ENCODE data around the gene ITCH. TPM values are rescaled to one million over a fixed set of nuclear protein-coding genes. Genes with fewer than 3 reads are reported as not detected.
A peak's percentile ranks its signal among the peaks of the same experiment; 100 is the strongest.

The ITCH gene
- polyA plus RNA-seq, 3 donors, result 40.9 to 54.4 (median 48.7) TPM

DNA sequence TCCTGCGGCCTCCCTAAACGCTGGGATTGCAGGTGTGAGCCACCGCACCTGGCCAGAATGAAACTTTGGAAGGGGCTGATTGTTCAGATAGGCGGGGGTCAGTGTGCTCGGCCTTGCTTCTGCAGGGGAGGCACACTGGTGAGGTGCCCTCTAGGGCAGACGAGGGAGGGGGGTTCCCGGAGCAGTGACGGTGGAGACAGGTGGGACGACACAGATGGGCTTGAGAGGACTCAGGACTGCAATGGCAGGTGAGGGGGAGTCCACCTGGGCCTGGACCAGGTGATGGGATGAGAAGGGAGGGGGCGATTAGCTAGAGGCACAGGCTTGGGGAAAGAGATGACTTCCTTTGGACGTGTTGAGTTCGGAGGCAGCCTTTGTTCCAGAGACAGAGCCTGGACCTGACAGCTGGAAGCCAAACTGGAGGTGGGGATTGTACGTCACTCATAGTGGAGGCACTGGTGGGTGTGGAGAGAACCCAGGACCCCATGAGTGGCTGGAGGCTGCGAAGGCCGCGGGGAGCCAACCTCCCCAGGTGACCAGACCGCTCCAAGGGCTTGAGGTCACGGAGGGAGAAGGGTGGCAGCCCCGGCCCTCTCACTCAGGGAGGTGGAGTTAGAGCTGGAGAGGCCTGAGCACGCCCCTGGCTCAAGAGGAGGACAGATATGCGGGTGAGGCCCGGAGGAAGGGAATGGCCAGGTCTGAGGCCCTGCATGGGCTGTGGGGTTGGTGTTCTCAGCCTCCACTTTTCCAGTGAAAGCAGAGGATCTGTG is 185.0 kb downstream of the ITCH start:
- DNase-seq, result no peak

DNA sequence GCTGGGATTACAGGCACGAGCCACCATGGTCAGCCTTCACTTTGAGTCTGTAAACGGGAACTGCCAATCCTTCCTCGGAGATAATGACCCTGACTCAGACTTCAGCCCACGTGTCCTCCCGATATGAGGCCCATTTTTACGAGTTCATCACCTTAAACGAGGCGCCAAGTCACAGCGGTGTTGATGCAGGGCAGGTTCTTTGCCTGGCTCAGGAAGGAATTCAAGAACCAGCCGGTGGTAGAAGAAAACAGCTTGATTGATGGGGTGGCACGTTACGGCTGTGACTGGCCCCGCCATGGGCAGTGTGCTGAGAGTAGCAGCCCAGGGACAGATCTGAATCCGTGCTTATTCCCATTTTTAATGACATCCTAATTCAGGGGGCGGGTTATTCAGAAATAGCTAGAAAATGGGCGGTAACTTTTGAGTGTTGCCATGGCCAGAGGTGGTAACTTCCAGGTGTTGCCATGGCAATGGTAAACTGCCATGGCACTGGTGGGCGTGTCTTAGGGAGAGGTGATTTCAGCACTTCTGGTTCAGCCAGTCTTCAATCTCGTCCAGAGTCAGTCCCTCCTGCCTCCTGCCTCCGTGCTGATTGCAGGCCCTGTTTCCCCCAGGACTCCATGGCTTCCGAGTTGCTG is 186.3 kb downstream of the ITCH start:
- DNase-seq, result peak; percentile 71

DNA sequence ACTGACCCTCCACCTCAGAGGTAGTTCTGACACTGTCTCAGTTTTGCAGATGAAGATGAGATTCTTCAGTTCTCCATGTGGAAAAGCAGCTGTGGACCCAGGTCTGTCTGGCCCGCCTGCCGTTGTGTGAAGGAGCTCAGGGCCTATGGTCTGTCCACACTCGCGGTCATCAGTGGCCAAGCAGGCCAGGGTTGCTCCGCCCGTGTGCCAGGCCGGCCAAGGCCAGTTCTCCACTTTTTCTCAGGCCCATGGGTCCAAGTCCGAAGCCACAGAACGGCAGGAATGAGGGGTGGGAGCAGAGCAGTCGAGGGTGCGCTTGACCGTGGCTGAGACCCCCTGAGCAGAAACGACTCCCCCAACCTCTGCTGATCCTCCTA is 186.8 kb downstream of the ITCH start:
- DNase-seq, result no peak

DNA sequence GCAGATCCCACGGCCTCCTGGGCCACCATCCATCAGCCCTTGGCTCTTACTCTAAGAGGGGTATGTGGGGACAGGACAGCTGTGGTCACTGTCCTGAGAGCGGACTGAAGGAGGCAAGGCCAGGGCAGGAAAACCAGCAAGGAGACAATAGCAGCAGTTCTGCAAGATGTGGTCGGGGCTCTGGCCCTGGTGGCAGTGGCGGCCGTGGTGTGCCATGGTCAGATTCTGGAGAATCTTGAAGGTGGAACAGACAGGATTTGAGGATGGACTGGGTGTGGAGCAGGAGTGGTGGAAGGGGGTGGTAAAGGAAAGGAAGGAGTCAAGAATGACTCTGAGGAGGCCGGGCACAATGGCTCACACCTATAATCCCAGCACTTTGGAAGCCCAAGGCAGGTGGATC is 189.5 kb downstream of the ITCH start:
- DNase-seq, result no peak

DNA sequence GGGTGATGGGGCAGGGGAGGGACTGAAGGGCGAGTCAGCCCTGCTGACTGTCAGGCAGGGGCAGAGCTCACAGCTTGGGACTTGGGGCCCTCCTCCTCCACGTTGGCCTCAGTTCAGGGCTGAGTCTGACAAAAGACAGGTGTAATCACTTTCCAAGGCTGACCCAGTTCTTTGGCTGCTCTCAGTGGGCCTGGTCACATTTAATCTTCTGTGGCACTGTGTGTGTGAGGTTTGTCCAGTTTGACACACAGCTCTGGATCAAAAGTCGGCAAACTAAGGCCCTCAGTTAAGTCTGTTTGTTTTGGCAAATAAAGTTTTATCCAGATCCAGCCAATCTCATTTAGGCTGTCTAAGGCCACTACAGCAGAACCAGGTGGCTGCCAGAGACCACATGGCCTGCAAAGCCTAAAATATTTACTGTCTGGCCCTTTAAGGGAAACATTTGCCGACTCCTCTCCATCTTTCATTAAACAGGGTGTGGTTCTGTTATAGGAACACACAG is 190.3 kb downstream of the ITCH start:
- DNase-seq, result no peak

DNA sequence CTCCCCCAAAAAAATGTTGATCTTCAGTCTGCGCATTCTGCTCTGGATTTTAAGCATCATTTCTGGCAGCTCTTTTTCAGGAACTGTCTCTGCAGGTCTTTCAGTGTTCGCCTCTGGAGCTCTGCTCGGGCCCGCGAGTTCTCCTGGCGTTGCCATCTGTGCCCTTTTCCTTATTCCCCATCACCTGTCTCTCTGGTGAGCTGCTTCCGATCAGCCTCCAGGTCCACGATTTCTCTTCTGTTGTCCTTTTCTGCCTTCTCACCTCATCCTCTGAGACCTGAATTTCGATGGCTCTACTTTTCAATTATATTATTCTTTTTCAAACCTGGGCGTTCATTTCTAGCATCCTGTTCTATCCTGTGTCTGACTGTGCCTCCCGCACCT is 194.9 kb downstream of the ITCH start:
- DNase-seq, result no peak

DNA sequence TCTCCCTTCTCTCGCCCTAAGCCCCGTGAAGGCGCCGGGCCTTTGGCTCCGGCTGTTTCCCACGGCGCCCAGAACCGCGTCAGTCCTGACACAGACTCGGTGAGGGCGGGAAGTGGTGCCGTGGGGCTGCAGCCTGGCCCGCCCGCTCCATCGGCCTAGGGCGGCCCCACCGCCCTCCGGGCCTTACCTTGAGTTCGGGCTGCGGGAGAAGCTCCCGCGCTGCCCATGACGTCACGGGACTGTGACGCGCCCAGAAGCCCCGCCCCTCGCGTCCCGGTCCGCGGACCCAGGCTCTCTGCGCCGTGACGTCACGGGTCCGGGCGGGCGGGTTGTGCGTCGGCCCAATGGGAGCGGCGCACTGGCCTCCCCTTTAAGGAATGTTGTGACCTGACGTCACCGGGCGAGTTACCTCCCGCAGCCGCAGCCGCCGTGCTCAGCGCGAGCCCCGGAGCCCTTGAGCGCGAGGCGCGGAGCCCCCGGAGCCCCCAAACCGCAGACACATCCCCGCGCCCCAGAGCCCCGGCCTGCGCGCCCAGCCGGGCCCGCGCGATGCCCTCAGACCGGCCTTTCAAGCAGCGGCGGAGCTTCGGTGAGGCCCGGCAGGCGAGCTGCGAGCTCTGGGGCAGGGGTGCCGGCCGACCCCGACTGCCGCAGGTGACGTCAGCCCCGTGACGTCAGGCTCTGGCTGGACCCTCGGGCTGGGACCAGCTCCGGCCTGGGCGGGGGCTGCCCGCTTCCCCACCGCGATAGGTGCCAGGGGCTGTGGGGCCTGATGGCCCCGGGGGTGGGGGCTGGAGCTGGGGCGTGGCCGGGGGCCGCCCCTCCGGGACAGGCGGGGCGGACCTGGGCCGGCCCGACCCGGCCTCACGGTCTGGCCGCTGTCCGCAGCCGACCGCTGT is 195.5 kb downstream of the ITCH start, which contains the start of gene MAP1LC3A:
MAP1LC3A (plus strand) TSS at position 399 of the 899 bp plus-strand sequence; CDS start at position 550, 151 bp downstream.
- peak; percentile 91 for DNase-seq

DNA sequence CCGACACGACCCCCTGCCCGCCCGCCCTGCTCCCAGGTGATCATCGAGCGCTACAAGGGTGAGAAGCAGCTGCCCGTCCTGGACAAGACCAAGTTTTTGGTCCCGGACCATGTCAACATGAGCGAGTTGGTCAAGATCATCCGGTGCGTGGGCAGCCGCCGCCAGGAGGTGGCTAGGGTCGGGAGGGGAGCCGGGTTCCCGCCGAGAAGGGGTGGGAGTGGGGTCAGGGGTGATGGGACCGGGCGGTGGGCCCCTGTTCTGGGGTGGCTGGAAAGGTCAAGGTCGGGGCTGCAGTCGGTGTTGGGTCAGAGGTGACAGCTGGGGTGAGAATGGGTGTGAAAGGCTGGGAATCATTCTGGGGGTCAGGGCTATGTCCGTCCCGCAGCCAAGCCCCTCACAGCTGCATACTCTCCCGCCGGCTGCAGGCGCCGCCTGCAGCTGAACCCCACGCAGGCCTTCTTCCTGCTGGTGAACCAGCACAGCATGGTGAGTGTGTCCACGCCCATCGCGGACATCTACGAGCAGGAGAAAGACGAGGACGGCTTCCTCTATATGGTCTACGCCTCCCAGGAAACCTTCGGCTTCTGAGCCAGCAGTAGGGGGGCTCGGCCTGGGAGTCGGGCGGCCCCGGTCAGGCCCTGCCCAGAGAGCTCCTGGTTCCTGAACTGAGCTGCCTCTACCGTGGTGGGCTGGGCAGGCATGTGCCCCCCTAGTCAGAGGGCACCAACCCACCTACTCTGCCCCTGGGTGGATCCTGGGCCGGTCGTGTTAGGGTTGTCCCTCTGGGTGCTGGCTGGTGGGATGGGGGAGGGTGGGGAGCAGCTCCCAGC is 196.5 kb downstream of the ITCH start:
- DNase-seq, result no peak

DNA sequence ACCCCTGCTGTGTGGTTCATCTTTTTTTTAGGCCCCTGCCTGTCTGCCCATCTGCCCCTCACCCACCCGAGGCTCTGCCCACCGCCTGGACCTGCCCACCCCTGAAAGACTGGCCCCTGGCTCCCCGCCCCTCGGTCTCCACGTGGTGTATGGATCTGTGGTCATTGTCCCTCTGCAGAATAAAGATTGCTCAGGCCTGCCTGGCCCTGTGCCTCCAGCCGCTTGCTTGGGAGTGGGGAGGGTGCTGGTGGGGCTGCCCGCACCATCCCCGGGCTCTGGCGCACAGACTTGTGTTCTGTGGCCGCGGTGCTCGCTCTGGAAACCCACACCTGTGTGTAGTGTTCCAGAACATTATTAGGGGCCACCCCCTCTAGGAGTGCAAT is 197.1 kb downstream of the ITCH start:
- no peak for DNase-seq

DNA sequence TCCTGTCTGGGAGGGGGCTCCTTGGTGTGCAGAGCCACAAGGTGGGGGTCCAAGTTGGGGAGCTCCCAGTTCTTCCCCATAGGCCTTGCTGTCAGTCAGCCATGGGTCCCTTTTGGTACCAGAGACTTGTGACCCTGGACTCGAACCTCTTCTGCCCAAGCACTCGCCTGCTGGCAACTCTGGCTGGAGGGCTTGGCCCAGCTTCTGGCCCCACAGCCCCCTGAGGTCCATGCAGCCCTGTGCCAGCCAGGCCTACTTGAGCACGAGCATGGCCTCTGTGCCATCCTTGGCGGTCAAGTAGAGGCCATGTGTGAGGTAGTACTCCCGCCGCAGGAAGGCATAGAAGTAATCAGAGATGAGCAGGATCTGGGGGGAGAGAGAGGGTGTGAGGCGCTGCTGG is 197.5 kb downstream of the ITCH start:
- no peak for DNase-seq

Other genes starting within 250 kb of the ITCH start
- gene ASIP, start 121.8 kb upstream of the ITCH start, polyA plus RNA-seq (ENCODE audit: insufficient read length in 3 of 3), result under 1 TPM; 0.34 to 0.76 (median 0.40) TPM
- gene AHCY, start 59.9 kb upstream of the ITCH start, polyA plus RNA-seq (ENCODE audit: insufficient read length in 3 of 3), result 100 to 1,000 TPM; 197 to 218 (median 209) TPM
- gene DYNLRB1, start 153.1 kb downstream of the ITCH start, polyA plus RNA-seq (ENCODE audit: insufficient read length in 3 of 3), result 100 to 1,000 TPM; 196 to 225 (median 205) TPM
- gene MAP1LC3A, start 195.4 kb downstream of the ITCH start, polyA plus RNA-seq (ENCODE audit: insufficient read length in 3 of 3), result 10 to 100 TPM; 30.9 to 34.2 (median 31.7) TPM